BE2C (cell line): ENCODE data around the gene PHETA2.

ENCODE experiments used
- DNase-seq: peaks from one replicate; pipeline ENCODE4 v3.0.0-alpha.2; 2020
- H3K27me3 ChIP-seq: fragments of 250-450 bp; sonication (Bioruptor Pico); 2 replicates; pipeline ENCODE4 v1.5.1; 2020; ENCODE audit warnings: mild to moderate bottlenecking
- H3K36me3 ChIP-seq: fragments of 250-450 bp; sonication (Bioruptor Pico); 2 replicates; pipeline ENCODE4 v1.5.1; 2020; ENCODE audit warnings: mild to moderate bottlenecking
- H3K4me1 ChIP-seq: fragments of 250-450 bp; sonication (Bioruptor Pico); 2 replicates; pipeline ENCODE4 v1.5.1; 2020
- H3K4me3 ChIP-seq: 2 replicates; pipeline ENCODE4 v1.5.1; 2011; ENCODE audit warnings: low read depth, low read length
- H3K9me3 ChIP-seq: fragments of 250-450 bp; sonication (Bioruptor Pico); 2 replicates; pipeline ENCODE4 v1.5.1; 2020
- TF ChIP-seq, protein P1 (sequence below): IDR thresholded peaks from 2 replicates; pipeline ENCODE4 v1.5.1; 2012; ENCODE audit warnings: mild to moderate bottlenecking, low read depth, low read length

Gene PHETA2

DNA sequence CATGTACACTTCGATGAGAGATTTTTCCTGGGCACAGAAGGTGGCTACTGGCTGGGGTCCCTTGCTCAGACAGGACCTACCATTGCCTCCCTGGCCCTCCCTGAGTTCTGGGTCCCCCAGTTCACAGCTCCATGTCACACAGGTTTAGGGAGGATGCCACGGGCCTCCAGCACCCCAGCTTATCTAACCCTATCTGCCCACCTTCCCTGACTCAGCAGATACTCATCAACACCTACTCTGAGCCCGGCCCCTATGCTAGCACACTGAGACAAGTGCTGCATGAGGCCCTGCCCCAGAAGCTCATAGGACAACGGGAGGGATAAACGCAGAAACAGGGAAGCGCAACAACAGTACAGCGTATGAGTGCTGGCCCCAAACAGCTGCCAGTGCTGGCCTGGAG is 13.0 kb upstream of the PHETA2 start:
- H3K36me3 ChIP-seq, result peaks cover 7% of the 10 kb centered on the region
- no peak overlapping the region for H3K4me3 ChIP-seq
- TF ChIP-seq, protein P1, sequence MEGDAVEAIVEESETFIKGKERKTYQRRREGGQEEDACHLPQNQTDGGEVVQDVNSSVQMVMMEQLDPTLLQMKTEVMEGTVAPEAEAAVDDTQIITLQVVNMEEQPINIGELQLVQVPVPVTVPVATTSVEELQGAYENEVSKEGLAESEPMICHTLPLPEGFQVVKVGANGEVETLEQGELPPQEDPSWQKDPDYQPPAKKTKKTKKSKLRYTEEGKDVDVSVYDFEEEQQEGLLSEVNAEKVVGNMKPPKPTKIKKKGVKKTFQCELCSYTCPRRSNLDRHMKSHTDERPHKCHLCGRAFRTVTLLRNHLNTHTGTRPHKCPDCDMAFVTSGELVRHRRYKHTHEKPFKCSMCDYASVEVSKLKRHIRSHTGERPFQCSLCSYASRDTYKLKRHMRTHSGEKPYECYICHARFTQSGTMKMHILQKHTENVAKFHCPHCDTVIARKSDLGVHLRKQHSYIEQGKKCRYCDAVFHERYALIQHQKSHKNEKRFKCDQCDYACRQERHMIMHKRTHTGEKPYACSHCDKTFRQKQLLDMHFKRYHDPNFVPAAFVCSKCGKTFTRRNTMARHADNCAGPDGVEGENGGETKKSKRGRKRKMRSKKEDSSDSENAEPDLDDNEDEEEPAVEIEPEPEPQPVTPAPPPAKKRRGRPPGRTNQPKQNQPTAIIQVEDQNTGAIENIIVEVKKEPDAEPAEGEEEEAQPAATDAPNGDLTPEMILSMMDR, result no peak
- no peaks in the 10 kb centered on the region; the same call in 1 of the 2 replicates for H3K27me3 ChIP-seq
- no peak for DNase-seq
- H3K9me3 ChIP-seq, result no peaks in the 10 kb centered on the region
- no peaks in the 10 kb centered on the region for H3K4me1 ChIP-seq

- Histone ChIP-seq H3K4me3 (no peak overlapping the region), H3K27me3 (no peaks in the 10 kb centered on the region), H3K4me1 (no peaks in the 10 kb centered on the region), H3K9me3 (no peaks in the 10 kb centered on the region), H3K36me3 (peaks cover 10% of the 10 kb centered on the region)
- TF ChIP-seq, protein P1, result no peak
- no peak for DNase-seq
Measured at GRCh38 chr22:42062506-42063170, 11.4 kb upstream of the PHETA2 start.

DNA sequence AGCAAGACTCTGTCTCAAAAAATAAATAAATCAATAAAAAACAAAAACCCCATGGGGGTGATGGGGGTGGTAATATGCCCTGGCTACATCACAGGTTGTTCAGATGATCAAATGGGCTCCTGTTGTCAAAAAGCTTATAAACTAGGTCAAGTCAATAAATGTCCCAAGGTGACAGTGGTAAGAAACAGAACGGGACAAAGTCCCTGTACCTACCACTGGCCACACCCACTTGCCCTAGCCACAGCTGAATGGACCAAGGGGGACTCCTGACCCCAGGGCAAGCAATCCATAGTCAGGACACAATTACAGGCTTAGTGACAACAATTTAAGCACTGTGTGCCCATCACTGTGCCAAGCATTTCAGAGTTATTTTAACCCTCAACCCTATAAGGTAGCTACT is 9.4 kb upstream of the PHETA2 start:
- no peaks in the 10 kb centered on the region for H3K27me3 ChIP-seq
- TF ChIP-seq, protein P1, result no peak
- H3K9me3 ChIP-seq, result no peaks in the 10 kb centered on the region
- H3K4me1 ChIP-seq, result no peaks in the 10 kb centered on the region
- no peak for DNase-seq
- H3K4me3 ChIP-seq, result no peak overlapping the region
- peaks cover 9% of the 10 kb centered on the region for H3K36me3 ChIP-seq

- TF ChIP-seq, protein P1, result no peak
- no peak for DNase-seq
- H3K27me3 ChIP-seq, result no peaks in the 10 kb centered on the region
- no peaks in the 10 kb centered on the region; the same call in 1 of the 2 replicates for H3K4me1 ChIP-seq
- H3K4me3 ChIP-seq, result no peak overlapping the region
- H3K36me3 ChIP-seq, result peaks cover 7% of the 10 kb centered on the region
- no peaks in the 10 kb centered on the region for H3K9me3 ChIP-seq
Measured at GRCh38 chr22:42065438-42066125, 8.5 kb upstream of the PHETA2 start.

GRCh38 chr22:42066126-42066761 is 7.8 kb upstream of the PHETA2 start:
- peaks cover 7% of the 10 kb centered on the region for H3K36me3 ChIP-seq
- DNase-seq, result no peak
- H3K9me3 ChIP-seq, result no peaks in the 10 kb centered on the region
- H3K4me1 ChIP-seq, result peaks cover 3% of the 10 kb centered on the region; the same call in 1 of the 2 replicates
- no peaks in the 10 kb centered on the region for H3K27me3 ChIP-seq
- no peak overlapping the region for H3K4me3 ChIP-seq
- TF ChIP-seq, protein P1, result no peak
